Stimulated activated CD4-positive, alpha-beta T cell treated with anti-CD3 and anti-CD28 coated beads, TNF-alpha, amount 100 ng/mL, for 24 hours (primary cell): ENCODE data around the gene SNAPIN.
A peak's percentile ranks its signal among the peaks of the same experiment; 100 is the strongest.

Experiments
- DNase-seq, 3 experiments: peaks; one replicate each; pipeline ENCODE4 v3.0.0-alpha.2; 2020; ENCODE audit warnings: low read depth in 3 of 3

Gene SNAPIN

DNA sequence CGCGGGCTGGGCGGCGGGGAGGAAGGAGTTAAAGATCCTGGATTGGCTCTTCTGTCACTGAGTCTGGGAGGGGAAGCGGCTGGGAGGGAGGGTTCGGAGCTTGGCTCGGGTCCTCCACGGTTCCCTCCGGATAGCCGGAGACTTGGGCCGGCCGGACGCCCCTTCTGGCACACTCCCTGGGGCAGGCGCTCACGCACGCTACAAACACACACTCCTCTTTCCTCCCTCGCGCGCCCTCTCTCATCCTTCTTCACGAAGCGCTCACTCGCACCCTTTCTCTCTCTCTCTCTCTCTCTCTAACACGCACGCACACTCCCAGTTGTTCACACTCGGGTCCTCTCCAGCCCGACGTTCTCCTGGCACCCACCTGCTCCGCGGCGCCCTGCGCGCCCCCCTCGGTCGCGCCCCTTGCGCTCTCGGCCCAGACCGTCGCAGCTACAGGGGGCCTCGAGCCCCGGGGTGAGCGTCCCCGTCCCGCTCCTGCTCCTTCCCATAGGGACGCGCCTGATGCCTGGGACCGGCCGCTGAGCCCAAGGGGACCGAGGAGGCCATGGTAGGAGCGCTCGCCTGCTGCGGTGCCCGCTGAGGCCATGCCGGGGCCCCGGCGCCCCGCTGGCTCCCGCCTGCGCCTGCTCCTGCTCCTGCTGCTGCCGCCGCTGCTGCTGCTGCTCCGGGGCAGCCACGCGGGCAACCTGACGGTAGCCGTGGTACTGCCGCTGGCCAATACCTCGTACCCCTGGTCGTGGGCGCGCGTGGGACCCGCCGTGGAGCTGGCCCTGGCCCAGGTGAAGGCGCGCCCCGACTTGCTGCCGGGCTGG, 20.2 kb downstream of the SNAPIN start, which contains the start of gene NPR1:
NPR1 (plus strand) TSS at position 170 of the 818 bp plus-strand sequence; CDS start at position 591, 421 bp downstream.
- peak in 1 of 3 experiments; percentile 15 for DNase-seq

DNA sequence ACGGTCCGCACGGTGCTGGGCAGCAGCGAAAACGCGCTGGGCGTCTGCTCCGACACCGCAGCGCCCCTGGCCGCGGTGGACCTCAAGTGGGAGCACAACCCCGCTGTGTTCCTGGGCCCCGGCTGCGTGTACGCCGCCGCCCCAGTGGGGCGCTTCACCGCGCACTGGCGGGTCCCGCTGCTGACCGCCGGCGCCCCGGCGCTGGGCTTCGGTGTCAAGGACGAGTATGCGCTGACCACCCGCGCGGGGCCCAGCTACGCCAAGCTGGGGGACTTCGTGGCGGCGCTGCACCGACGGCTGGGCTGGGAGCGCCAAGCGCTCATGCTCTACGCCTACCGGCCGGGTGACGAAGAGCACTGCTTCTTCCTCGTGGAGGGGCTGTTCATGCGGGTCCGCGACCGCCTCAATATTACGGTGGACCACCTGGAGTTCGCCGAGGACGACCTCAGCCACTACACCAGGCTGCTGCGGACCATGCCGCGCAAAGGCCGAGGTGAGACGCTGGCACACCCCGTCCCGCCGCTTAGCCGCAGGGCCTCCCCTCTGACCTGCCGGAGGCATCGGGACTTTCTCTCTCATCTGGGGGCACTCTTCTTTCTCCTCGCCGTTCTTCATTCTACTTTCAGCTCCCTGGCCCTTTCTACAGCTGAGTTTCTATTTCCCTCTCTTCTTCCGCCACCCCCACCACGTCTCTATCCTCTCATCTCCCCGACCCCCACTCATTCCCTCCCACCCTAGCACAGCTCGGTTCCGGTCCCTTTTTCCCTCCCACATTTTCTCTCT, 21.0 kb downstream of the SNAPIN start:
- peak in 1 of 3 experiments; percentile 20 for DNase-seq

DNA sequence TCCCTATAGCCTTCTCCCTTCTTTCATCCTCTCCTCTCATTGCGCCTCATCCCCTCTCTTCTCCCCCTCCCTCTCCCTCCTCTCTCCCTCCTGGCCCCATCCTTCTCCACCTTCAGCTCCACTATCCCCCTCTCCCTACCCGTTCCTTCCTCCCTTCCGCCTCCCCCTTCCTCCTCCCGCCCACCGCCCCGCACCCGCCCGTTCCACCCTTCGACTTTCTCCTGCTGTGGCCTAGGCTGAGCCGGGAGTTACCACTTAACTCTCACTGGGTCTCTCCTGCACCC, 21.6 kb downstream of the SNAPIN start:
- no peak for DNase-seq

DNA sequence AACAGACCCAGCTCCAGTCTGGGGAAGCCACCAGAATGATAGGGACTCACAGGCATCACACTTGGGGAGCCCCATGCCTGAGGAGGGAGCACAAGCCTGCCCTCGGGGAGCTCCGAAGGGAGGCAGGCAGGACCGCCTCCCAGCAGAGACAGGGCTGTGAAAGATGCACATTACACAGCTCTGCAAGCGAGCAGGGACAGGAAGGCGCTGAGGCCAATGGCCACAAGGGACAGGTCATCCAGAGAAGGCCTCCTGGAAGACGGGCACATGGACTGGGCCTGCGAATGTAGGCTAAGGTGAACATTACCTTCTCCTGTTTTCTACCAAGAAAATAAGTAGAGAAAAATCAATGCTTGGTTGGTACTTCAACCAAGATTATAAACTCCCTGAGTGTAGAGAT, 24.2 kb downstream of the SNAPIN start:
- no peak for DNase-seq

DNA sequence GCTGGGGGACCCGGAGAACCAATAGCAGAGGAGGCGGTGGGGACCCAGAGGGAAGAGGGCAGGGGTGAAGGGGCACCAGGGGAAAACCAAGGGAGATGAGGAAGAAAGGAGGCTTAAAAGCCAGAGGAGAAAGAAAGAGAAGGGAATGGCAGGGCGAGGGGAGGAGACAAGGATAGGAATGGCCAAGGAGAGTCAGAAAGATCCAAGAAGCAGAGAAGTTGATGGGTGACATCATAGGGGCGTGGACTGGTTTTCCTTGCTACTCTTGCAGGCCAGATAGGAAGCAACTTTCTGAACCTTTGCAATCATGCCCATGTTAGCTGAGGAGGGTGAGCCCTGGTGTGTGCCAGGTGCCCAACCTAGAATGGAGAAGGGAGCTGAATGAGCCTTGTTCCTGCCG, 25.4 kb downstream of the SNAPIN start:
- no peak for DNase-seq

DNA sequence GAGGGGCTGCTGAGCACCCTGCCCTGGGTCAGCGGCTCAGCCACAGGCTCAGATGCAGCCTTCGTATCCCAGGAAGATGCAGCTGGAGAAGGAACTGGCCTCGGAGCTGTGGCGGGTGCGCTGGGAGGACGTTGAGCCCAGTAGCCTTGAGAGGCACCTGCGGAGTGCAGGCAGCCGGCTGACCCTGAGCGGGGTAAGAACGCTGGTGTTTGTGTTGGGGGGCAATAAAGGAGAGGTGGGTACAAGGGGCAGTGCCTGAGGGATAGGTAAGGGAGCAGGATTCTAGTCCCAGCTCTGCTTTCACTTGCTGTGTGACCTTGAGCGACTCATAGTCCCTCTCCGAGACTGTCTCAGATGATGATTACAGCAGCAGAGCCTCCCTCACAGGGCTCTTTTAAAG, 26.4 kb downstream of the SNAPIN start:
- DNase-seq: no peak

DNA sequence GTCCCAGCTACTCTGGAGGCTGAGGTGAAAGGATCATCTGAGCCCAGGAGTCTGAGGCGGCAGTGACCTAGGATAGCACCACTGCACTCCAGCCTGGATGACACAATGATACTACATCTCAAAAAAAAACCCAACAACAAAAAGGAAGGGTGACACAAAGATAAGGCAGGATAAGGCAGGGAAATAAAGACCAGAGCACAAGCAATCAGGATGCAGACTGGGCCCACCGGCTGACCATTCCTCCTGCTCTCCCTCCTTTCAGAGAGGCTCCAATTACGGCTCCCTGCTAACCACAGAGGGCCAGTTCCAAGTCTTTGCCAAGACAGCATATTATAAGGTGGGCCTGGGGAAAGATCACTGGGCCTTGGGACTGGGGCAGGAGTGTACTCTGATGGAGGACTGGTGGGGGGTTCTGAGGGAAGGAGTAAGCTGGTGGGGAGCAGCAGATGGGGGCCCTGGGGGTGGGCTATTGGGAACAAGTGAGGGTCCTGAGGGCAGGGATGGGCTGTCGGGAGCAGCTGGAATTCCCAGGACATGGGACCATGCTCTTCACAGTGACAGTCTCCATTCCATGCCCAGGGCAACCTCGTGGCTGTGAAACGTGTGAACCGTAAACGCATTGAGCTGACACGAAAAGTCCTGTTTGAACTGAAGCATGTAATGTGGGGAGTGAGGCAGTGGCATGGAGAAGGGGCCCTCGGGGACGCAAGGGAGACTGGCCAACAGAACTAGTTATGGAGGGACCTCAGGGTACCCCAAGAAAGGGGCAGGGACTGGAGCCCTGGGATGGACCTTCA, 27.2 kb downstream of the SNAPIN start:
- no peak for DNase-seq

DNA sequence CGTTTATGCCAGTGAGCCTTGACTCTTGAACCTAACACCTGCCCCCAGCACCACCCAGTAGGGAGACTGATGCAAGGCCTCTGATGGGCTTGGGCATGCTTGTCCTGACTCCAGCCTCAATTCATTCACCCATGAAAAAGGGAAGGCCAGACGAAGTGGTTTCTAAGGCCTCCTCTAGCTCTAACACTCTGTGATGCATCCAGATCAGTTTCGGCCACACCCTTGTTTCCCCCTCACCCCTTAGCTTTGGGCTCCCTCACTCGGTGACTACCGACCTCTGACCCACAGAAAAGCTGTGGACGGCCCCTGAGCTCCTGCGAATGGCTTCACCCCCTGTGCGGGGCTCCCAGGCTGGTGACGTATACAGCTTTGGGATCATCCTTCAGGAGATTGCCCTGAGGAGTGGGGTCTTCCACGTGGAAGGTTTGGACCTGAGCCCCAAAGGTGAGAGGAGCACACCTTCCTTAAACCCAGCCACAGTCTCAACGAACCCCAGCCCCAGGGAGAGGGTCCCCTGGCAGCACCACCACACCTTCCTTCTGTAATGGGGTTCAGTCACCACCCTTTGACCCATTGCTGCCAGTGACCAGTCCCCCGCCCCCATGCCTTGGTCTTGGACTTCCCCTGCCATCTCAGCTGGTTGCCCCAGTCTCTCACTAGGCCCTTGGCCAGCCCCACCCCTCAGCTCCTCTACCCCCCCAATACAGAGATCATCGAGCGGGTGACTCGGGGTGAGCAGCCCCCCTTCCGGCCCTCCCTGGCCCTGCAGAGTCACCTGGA, 29.0 kb downstream of the SNAPIN start:
- no peak for DNase-seq

DNA sequence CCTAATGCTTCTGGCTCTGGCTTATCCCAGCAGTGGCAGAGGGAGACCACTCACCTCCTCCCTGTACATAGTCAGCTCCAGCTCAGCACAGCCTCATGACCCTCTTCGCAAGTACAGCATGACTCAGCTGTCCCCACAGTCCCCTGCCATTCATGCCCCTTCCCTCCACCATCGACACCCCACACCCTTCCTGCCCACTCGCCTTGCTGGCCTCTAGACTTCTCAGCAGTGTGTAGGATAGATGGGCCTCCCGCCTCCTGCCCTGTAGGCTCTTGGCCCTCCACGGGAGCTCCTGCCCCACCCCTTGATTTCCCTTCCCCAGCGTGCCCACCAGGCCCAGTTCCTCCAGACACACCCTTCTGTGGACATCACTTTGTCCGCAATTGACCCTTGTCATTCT, 29.8 kb downstream of the SNAPIN start:
- no peak for DNase-seq

DNA sequence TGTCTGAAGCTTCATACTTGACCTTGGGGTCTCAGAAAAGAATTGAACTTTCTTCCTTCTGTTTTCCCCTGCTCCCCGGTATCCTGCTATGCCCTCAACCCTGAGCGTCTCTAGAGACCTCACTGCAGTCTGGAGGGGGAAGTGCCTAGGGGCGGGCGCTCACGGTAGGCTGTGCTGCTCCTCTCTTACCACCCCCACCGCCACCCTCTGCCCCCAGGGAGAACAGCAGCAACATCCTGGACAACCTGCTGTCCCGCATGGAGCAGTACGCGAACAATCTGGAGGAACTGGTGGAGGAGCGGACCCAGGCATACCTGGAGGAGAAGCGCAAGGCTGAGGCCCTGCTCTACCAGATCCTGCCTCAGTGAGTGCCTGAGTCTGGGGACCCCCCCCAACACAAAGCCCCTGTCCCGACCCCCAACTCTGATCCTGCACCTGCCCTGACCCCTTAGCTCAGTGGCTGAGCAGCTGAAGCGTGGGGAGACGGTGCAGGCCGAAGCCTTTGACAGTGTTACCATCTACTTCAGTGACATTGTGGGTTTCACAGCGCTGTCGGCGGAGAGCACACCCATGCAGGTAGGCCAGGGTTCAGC, 30.3 kb downstream of the SNAPIN start:
- DNase-seq: no peak

DNA sequence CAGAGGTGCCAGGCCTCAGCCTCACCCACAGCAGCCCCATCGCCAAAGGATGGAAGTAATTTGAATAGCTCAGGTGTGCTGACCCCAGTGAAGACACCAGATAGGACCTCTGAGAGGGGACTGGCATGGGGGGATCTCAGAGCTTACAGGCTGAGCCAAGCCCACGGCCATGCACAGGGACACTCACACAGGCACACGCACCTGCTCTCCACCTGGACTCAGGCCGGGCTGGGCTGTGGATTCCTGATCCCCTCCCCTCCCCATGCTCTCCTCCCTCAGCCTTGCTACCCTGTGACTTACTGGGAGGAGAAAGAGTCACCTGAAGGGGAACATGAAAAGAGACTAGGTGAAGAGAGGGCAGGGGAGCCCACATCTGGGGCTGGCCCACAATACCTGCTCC, 35.0 kb downstream of the SNAPIN start:
- DNase-seq: no peak

DNA sequence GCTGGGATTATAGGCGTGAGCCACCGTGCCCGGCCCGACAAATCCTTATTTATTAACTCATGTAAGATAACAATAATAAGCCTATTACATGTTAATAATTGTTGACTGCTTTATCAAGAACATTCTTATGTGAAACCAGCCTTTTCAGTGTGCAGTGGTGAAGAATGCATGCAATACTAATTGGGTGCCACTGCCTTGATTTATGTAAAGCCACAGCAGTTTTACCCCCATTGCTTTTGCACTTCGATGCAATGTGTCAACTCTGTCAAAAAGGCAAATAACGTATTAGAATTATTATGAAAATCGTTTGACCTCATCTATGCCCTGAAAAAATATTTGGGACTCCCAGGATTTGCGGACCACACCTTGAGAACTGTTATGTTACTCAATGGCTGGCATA, 38.2 kb downstream of the SNAPIN start:
- DNase-seq: no peak

DNA sequence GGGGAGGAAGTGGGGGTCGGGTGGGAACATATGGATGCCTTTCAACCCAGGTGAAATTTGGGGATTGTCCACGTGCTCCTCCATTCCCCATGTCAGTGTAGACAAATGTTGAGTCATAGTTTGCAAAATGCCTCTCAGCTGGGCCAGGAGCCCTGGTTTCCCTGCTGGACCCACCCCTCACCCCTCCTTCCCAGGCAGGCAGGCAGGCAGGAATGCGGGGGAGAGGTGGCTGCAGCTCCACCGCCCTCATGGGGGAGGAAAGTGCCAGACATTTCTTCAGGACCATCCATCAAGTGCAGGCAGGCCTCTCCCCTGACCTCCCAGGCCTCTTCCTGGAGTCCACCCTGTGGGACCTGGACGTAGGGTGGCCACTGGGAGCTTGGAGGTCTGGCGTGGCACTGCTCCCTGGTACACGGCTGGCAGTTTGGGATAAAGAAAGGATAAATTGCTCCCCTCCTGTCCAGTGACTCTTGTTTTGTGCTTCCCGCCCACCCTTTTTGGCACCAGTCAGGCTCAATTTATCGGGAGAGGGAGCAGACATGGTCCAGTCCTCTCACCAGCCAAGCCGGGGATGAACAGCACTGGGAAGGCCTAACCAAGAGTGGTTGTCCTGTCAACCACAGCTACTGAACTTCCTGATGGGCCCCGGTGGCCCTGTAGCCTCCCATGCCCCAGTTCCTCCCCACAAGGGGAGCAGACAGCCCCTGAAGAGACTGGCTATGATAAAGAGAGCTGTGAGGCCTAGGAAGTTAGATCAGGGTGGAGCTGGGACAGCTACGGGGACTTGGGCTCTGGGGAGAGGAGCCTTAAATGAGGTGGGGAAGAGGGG, 38.9 kb downstream of the SNAPIN start:
- DNase-seq: no peak

DNA sequence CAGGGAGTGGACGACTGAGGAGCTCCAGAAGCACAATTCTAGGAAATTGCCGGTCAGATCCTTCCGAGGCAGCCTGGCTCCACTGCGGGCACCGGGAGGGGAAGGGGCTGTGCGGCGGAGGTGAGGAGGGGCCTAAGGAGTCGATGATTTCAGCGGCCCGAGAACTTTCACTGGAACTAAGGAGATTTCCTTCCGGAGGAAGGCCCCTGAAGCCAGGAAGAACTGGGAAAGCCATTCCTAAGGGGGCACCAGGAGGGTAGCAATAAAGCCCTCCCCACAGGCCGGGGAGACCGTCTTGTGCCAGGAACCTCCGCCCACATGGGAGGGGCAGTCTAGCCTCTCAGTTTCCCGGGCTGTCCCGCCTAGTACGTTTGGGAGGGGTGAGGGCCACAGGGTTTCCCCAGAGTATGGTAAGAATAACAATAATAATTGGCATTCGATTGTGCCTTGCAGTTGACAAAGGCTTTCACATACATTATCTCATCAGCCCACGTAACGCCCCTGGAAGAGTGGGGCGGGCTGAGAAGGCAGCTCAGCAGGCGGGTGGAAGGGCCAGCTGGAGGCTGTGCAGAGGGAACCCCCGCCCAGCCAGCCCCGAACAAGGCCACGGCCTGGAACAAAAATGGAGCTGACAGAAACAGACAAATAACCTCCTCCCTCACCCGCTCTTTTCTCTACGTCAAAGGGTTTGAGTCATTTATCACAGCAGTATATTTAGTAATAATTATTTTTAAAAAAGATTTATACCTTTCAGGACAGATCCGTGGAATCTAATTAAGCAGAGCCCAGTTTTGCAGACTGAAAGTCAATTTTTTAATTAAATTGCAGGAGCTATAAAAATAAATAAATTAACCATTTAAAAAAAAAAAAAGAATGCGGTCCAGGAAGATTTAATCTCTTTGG, 39.8 kb downstream of the SNAPIN start:
- DNase-seq: no peak

DNA sequence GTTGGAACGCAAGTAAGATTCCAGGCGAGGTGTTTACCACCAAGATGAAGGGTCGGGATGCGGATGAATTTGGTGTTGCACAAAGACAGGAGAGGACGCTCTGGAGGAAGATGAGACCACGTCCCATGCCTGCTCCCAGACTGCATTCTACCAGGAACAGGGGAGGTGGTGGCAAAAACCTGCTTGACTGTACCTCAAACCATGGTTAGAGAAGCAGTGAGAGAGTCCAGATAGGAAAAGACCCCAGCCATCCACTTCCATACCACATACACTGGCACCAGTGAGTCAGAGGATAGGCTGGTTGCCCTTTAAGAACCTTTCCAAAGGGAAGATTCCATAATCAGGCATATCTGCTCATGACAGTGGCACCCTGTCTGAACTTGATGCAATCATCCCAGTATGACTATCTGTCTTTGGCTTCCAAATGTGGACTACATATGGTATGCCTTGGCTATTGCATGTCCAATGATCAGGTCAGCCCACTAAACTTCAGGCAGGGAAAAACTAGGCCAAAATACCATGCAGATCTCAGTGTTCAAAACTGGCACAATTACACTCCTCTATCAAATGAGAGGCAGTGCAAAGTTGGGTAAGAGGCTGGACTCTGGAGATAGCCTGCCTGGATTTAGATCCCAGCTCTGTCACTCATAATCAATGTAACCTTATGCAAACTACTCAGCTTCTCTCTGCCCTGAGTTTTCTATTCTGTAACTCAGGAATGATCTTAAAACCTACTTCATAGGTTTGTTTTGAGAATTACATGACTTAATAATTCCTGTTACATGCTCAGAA, 40.6 kb downstream of the SNAPIN start:
- no peak for DNase-seq

DNA sequence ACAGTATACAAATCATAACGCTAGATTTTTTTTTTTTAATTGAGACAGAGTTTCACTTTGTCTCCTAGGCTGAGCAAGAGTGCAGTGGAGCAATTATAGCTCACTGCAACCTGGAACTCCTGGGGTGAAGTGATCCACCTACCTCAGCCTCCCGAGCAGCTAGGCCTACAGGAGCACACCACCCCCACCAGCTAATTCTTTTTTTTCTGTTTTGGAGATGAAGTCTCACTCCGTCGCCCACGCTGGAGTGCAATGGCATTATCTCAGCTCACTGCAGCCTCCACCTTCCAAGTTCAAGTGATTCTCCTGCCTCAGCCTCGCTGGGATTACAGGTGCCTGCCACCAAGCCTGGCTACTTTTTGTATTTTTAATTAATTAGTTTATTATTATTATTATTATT, 41.3 kb downstream of the SNAPIN start:
- DNase-seq: no peak

DNA sequence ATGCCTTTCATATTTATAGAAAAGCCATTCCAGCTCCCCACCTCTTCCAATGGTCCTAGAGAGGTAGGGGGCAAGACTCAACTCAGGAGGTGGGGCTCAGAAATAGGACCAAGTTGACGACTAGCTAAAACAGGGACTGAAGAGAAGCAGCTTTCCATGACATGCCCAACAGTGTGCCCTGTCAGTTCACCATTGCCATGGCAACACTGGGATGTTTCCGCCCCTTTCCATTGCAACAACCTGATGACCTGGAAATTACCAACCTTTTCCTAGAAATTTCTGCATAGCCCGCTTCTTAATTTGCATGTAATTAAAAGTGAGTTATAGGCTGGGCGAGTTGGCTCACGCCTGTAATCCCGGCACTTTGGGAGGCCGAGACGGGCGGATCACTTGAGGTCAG, 47.0 kb downstream of the SNAPIN start:
- DNase-seq: no peak

DNA sequence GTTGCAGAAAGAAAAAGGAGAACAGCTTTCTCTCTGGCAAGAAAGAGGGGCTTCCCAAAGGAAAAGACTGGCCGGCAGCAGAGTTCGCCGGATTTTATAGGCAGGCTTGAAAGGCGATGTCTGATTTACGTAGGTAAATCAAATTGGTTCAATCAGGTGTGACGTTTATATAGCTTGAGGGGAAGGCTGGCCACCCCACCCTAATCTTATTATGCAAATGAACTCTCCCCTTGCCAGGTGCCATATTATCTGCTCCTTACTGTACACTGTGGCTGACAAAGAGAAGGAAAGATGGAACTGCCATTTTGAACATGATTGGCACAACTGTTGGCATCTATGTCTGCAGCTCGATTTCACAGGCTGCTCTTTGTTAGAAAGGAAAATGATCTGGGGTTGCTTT, 52.5 kb downstream of the SNAPIN start:
- DNase-seq: no peak
